CD4-positive, alpha-beta T cell (primary cell): Measurements from ENCODE around the gene TMPRSS11F. TPM values are rescaled to one million over a fixed set of nuclear protein-coding genes. Genes with fewer than 3 reads are reported as not detected.

ENCODE experiments used
- ATAC-seq: fragments of 200-7000 bp; cut with Tn5 transposase; one replicate; pipeline ENCODE4 v1.10.0; 2022; ENCODE audit warnings: mild to moderate bottlenecking; ENCODE audit not compliant: poor library complexity
- CTCF ChIA-PET: fragments of 350-600 bp; sonication (Branson Sonifier 250); formaldehyde crosslinking; loops from one replicate; lab custom pipeline; 2021; ENCODE audit warnings: antibody characterized with exemption, inconsistent platforms; lab: Charles Lee
- POLR2A ChIA-PET: fragments of 350-600 bp; sonication (Branson Sonifier 250); formaldehyde crosslinking; loops from one replicate; lab custom pipeline; 2021; ENCODE audit warnings: antibody characterized with exemption, inconsistent platforms; lab: Charles Lee
- DNase-seq, 14 experiments: peaks; one replicate each; pipeline ENCODE4 v3.0.0-alpha.2; 2013 to 2020; ENCODE audit warnings: mixed read lengths in 2 of 14
- H3K27ac ChIP-seq, 2 donors: one replicate each; pipeline versions ENCODE4 v1.5.1 to v1.7.0; 2013; ENCODE audit warnings: low read length in 2 of 2, low read depth in 1 of 2, mild to moderate bottlenecking in 1 of 2
- H3K27me3 ChIP-seq, 2 experiments: 1 replicate in 1 of 2; 2 replicates in 1 of 2; pipeline versions ENCODE4 v1.6.1 to v1.7.0; 2013; ENCODE audit warnings: low read length in 2 of 2, control low read depth in 1 of 2, mild to moderate bottlenecking in 1 of 2, moderate library complexity in 1 of 2; ENCODE audit not compliant: insufficient read depth in 2 of 2, control insufficient read depth in 1 of 2
- H3K36me3 ChIP-seq: one replicate; pipeline ENCODE4 v1.6.1; 2013; ENCODE audit warnings: low read length, control low read depth; ENCODE audit not compliant: insufficient read depth
- H3K4me1 ChIP-seq: one replicate; pipeline ENCODE4 v1.6.1; 2013; ENCODE audit warnings: low read length, control low read depth; ENCODE audit not compliant: insufficient read depth
- H3K4me3 ChIP-seq: one replicate; pipeline ENCODE4 v1.5.1; 2013; ENCODE audit warnings: mild to moderate bottlenecking, low read length, moderate library complexity
- H3K9me3 ChIP-seq, 2 experiments: 1 replicate in 1 of 2; 2 replicates in 1 of 2; pipeline versions ENCODE4 v1.6.1 to v1.7.0; 2013; ENCODE audit warnings: low read length in 2 of 2, mild to moderate bottlenecking in 2 of 2, control low read depth in 1 of 2, moderate library complexity in 1 of 2; ENCODE audit not compliant: control insufficient read depth in 1 of 2, insufficient read depth in 1 of 2
- H3K27ac Mint-ChIP-seq: one replicate; pipeline ENCODE4 v1.8.0; 2020; ENCODE audit warnings: mixed read lengths
- H3K27me3 Mint-ChIP-seq: one replicate; pipeline ENCODE4 v1.8.0; 2021; ENCODE audit warnings: mixed read lengths
- H3K36me3 Mint-ChIP-seq: one replicate; pipeline ENCODE4 v1.8.0; 2021; ENCODE audit warnings: low read depth, mixed read lengths
- H3K4me1 Mint-ChIP-seq: one replicate; pipeline ENCODE4 v1.8.0; 2021; ENCODE audit warnings: low read depth, mixed read lengths
- H3K4me3 Mint-ChIP-seq: one replicate; pipeline ENCODE4 v1.8.0; 2020; ENCODE audit warnings: mild to moderate bottlenecking, mixed read lengths
- H3K9me3 Mint-ChIP-seq: one replicate; pipeline ENCODE4 v1.8.0; 2020; ENCODE audit warnings: mixed read lengths
- intact Hi-C, 2 experiments: fragments of 100-400 bp; cut with DNase I in 1 of 2; cut with micrococcal nuclease in 1 of 2; formaldehyde crosslinking; loops; one replicate each; pipeline versions ENCODE4 v1.15.1 to v1.9.0; 2023 to 2025; cut with DNase I, micrococcal nuclease
- total RNA-seq, 174 experiments: library from RNA in 2 of 174; stranded (reverse) in 2 of 174; gene quantifications; one replicate each; pipeline ENCODE4 v1.2.3 and lab custom pipeline; 2021 to 2026
- TF ChIP-seq, protein P1 (sequence below): fragments of 200-600 bp; IDR thresholded peaks from one replicate; pipeline ENCODE4 v1.8.0; 2022; ENCODE audit warnings: antibody characterized with exemption, mild to moderate bottlenecking

TMPRSS11F gene
- total RNA-seq, 2 experiments from 2014 or later = not detected

DNA sequence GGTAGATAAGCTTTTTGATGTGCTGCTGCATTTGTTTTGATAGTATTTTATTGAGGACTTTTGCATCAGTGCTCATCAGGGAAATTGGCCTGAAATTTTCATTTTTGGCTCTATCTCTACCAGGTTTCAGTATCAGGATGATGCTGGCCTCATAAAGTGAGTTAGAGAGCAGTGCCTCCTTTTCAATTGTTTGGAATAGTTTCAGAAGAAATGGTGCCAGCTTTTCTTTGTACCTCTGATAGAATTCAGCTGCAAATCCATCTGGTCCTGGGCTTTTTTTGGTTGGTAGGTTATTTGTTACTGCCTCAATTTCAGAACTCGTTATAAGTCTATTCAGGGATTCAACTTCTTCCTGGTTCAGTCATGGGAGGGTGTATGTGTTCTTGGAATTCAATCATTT, 15.6 kb upstream of the TMPRSS11F start:
- Mint-ChIP-seq H3K4me3 (no peak overlapping the region), H3K27me3 (peaks cover 4% of the 10 kb centered on the region), H3K36me3 (no peaks in the 10 kb centered on the region), H3K4me1 (no peaks in the 10 kb centered on the region), H3K27ac (no peak overlapping the region), H3K9me3 (no peaks in the 10 kb centered on the region)
- ChIA-PET CTCF (no interaction called here), POLR2A (no interaction called here)
- ATAC-seq = no peak
- peaks cover 0 to 2% of the 10 kb centered on the region in 2 experiments for H3K27me3 ChIP-seq
- peaks cover 0 to 5% of the 10 kb centered on the region in 2 experiments for H3K9me3 ChIP-seq
- no peak for DNase-seq
- TF ChIP-seq, protein P1, sequence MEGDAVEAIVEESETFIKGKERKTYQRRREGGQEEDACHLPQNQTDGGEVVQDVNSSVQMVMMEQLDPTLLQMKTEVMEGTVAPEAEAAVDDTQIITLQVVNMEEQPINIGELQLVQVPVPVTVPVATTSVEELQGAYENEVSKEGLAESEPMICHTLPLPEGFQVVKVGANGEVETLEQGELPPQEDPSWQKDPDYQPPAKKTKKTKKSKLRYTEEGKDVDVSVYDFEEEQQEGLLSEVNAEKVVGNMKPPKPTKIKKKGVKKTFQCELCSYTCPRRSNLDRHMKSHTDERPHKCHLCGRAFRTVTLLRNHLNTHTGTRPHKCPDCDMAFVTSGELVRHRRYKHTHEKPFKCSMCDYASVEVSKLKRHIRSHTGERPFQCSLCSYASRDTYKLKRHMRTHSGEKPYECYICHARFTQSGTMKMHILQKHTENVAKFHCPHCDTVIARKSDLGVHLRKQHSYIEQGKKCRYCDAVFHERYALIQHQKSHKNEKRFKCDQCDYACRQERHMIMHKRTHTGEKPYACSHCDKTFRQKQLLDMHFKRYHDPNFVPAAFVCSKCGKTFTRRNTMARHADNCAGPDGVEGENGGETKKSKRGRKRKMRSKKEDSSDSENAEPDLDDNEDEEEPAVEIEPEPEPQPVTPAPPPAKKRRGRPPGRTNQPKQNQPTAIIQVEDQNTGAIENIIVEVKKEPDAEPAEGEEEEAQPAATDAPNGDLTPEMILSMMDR = no peak
- intact Hi-C loops = no loop called here
- no peaks in the 10 kb centered on the region for H3K4me1 ChIP-seq
- no peaks in the 10 kb centered on the region for H3K36me3 ChIP-seq
- H3K27ac ChIP-seq = no peak overlapping the region
- no peak overlapping the region for H3K4me3 ChIP-seq

DNA sequence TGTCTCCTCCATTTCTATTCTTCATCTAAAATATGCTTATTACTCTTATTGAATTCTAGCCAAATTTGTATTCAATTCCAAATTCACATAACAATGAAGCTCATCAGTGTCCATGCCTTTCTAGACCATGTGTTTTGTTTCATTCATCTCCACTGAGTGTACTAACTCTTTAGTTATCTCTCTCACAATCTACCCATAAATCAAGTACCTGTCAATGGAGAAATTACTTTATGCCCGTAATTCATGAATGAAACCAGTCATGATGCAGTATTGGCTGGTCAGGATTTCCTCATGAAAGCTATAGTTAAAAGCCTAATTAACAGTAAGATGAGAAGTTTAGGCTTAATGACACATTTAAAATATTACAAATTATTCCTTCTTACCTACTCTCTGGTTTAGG, 12.2 kb upstream of the TMPRSS11F start:
- Mint-ChIP-seq H3K4me1 (no peaks in the 10 kb centered on the region), H3K36me3 (no peaks in the 10 kb centered on the region), H3K27ac (no peak overlapping the region), H3K27me3 (no peaks in the 10 kb centered on the region), H3K9me3 (no peaks in the 10 kb centered on the region), H3K4me3 (no peak overlapping the region)
- no peak for DNase-seq
- TF ChIP-seq, protein P1 = no peak
- Histone ChIP-seq H3K27me3 (no peaks in the 10 kb centered on the region), H3K27ac (no peak overlapping the region), H3K9me3 (no peaks in the 10 kb centered on the region), H3K36me3 (no peaks in the 10 kb centered on the region), H3K4me3 (no peak overlapping the region), H3K4me1 (no peaks in the 10 kb centered on the region)
- POLR2A ChIA-PET = no interaction called here
- CTCF ChIA-PET = no interaction called here
- no peak for ATAC-seq
- intact Hi-C loops = no loop called here

- Mint-ChIP-seq H3K4me3 (no peak overlapping the region), H3K9me3 (peaks cover 4% of the 10 kb centered on the region), H3K4me1 (no peaks in the 10 kb centered on the region), H3K27ac (no peak overlapping the region), H3K36me3 (no peaks in the 10 kb centered on the region), H3K27me3 (peaks cover 4% of the 10 kb centered on the region)
- ATAC-seq = no peak
- POLR2A ChIA-PET = no interaction called here
- DNase-seq = no peak
- Histone ChIP-seq H3K27ac (no peak overlapping the region), H3K27me3 (no peaks in the 10 kb centered on the region), H3K9me3 (no peaks in the 10 kb centered on the region), H3K36me3 (no peaks in the 10 kb centered on the region), H3K4me1 (no peaks in the 10 kb centered on the region), H3K4me3 (no peak overlapping the region)
- TF ChIP-seq, protein P1 = no peak
- CTCF ChIA-PET = no interaction called here
- intact Hi-C loops = no loop called here
Measured at GRCh38 chr4:68132342-68132741, 2.7 kb upstream of the TMPRSS11F start.
